Gastrocnemius medialis (tissue), 4 donors: ENCODE measurements around the gene AKAP10.

Experiments used
- POLR2A ChIP-seq, 2 donors: fragments of 450-650 bp; IDR thresholded peaks; one replicate each; pipeline ENCODE4 v1.6.1; 2017; ENCODE audit warnings: antibody characterized with exemption in 2 of 2, mild to moderate bottlenecking in 2 of 2, moderate library complexity in 2 of 2
- TF ChIP-seq, protein P1 (sequence below), 5 experiments: fragments of 450-650 bp in 3 of 5; fragments of 200-600 bp in 2 of 5; sonication (generic) in 2 of 5; IDR thresholded peaks in 4 of 5; conservative IDR thresholded peaks in 1 of 5; 1 replicate in 4 of 5; 2 replicates in 1 of 5; pipeline ENCODE4 v1.5.1; 2016 to 2019; ENCODE audit warnings: antibody characterized with exemption in 5 of 5, mild to moderate bottlenecking in 3 of 5, moderate library complexity in 3 of 5

DNA sequence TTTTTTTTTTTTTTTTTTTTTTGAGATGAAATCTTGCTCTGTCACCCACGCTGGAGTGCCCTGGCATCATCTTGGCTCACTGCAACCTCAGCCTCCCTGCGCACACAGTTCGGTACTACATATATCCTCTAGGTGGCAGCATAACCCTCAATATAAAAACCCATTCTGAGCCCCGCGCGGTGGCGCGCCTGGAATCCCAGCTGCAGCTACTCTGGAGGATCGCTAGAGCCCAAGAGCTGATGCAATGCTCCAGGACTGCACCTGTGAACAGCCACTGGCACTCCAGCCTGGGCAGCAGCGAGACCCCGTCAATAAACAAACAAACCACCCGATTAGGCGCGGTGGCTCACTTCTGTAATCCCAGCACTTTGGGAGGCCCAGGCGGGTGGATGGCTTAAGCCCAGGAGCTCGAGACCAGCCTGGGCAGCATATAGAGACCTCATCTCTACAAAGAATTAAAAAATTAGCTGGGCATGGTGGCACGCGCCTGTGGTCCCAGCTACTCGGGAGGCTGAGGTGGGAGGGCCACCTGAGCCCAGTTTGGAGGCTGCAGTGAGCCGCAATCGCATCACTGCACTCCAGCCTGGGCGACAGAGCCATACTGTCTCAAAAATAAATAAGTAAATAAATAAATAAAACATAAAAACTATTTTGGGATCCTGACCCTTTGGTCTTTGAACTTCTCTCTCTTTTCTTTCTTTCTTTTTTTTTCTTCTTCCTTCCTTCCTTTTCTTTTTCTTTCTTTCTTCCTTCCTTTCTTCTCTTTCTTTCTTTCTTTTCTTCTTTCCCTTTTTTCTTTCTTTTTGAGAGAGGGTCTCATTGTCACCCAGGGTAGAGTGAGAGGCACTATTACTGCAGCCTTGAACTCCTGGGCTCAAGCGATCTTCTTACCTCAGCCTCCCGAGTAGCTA, 15.4 kb upstream of the AKAP10 start:
- no peak for TF ChIP-seq POLR2A (IDR thresholded peaks at IDR 0.05)
- TF ChIP-seq, protein P1, sequence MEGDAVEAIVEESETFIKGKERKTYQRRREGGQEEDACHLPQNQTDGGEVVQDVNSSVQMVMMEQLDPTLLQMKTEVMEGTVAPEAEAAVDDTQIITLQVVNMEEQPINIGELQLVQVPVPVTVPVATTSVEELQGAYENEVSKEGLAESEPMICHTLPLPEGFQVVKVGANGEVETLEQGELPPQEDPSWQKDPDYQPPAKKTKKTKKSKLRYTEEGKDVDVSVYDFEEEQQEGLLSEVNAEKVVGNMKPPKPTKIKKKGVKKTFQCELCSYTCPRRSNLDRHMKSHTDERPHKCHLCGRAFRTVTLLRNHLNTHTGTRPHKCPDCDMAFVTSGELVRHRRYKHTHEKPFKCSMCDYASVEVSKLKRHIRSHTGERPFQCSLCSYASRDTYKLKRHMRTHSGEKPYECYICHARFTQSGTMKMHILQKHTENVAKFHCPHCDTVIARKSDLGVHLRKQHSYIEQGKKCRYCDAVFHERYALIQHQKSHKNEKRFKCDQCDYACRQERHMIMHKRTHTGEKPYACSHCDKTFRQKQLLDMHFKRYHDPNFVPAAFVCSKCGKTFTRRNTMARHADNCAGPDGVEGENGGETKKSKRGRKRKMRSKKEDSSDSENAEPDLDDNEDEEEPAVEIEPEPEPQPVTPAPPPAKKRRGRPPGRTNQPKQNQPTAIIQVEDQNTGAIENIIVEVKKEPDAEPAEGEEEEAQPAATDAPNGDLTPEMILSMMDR (IDR thresholded peaks at IDR 0.05 in 4 of 5, conservative IDR thresholded peaks at IDR 0.05 in 1 of 5), result peak; percentile 67 to 81 (median 69)
